Measurements from ENCODE around the gene HOXB6.

The HOXB6 gene

GRCh38 chr17:48594538-48595277 lies 10.1 kb downstream of the HOXB6 start:
- no peak for DNase-seq (ENCODE audit: low read depth in 2 of 2)

- DNase-seq (ENCODE audit: low read depth in 2 of 2) = peak; percentile 74 to 80
Measured at GRCh38 chr17:48593840-48594537, 10.8 kb downstream of the HOXB6 start.

- DNase-seq (ENCODE audit: low read depth in 2 of 2) = no peak
Measured at GRCh38 chr17:48593126-48593829, 11.5 kb downstream of the HOXB6 start, which contains the start of gene HOXB5. HOXB5 (minus strand) TSS chr17:48593779; CDS start chr17:48593682, 97 bp downstream.

GRCh38 chr17:48592577-48592976 lies 12.2 kb downstream of the HOXB6 start:
- DNase-seq (ENCODE audit: low read depth in 2 of 2) = no peak

- DNase-seq (ENCODE audit: low read depth in 2 of 2) = no peak
Measured at GRCh38 chr17:48592057-48592514, 12.7 kb downstream of the HOXB6 start.

- DNase-seq (ENCODE audit: low read depth in 2 of 2) = no peak
Measured at GRCh38 chr17:48591255-48592056, 13.3 kb downstream of the HOXB6 start.

GRCh38 chr17:48590607-48591161 lies 14.1 kb downstream of the HOXB6 start:
- no peak for DNase-seq (ENCODE audit: low read depth in 2 of 2)

GRCh38 chr17:48589831-48590606 lies 14.8 kb downstream of the HOXB6 start, which contains the start of gene HOXB3:
HOXB3 (minus strand) TSS chr17:48590241; CDS start chr17:48552474, 37,767 bp downstream.
- DNase-seq (ENCODE audit: low read depth in 2 of 2) = no peak

- no peak for DNase-seq (ENCODE audit: low read depth in 2 of 2)
Measured at GRCh38 chr17:48589060-48589830, 15.5 kb downstream of the HOXB6 start.

- no peak for DNase-seq (ENCODE audit: low read depth in 2 of 2)
Measured at GRCh38 chr17:48588528-48588927, 16.3 kb downstream of the HOXB6 start.

- no peak for DNase-seq (ENCODE audit: low read depth in 2 of 2)
Measured at GRCh38 chr17:48588074-48588415, 16.7 kb downstream of the HOXB6 start.

- DNase-seq (ENCODE audit: low read depth in 2 of 2) = no peak
Measured at GRCh38 chr17:48587276-48588073, 17.3 kb downstream of the HOXB6 start.

- DNase-seq (ENCODE audit: low read depth in 2 of 2) = no peak
Measured at GRCh38 chr17:48586355-48587258, 18.2 kb downstream of the HOXB6 start.

GRCh38 chr17:48584223-48584741 lies 20.5 kb downstream of the HOXB6 start:
- no peak for DNase-seq (ENCODE audit: low read depth in 2 of 2)

- DNase-seq (ENCODE audit: low read depth in 2 of 2) = no peak
Measured at GRCh38 chr17:48583708-48584222, 21.0 kb downstream of the HOXB6 start.

- DNase-seq (ENCODE audit: low read depth in 2 of 2) = no peak
Measured at GRCh38 chr17:48582750-48583069, 22.1 kb downstream of the HOXB6 start.

- DNase-seq (ENCODE audit: low read depth in 2 of 2) = no peak
Measured at GRCh38 chr17:48579760-48580554, 24.8 kb downstream of the HOXB6 start.

Measured in stimulated activated CD8-positive, alpha-beta memory T cell treated with anti-CD3 and anti-CD28 coated beads, Interleukin-2, amount 100 ng/mL, for 48 hours (primary cell).